ENCODE results near the gene SMAD5.

The SMAD5 gene

GRCh38 chr5:136212252-136212721 is 79.6 kb downstream of the SMAD5 start:
- in situ Hi-C loops (cut with MboI; ENCODE audit: low sequenced_read_pairs) = loop anchor here (25.0 kb wide), 1 partner anchor 325 kb away; the partner anchor contains the start of gene IL9

- in situ Hi-C loops (cut with MboI; ENCODE audit: low sequenced_read_pairs) = loop anchor here (25.0 kb wide), 1 partner anchor 327 kb away; the partner anchor contains the start of gene IL9
These were observed 81.4 kb downstream of the SMAD5 start for GRCh38 chr5:136213919-136214493.

GRCh38 chr5:136215812-136216211 is 83.2 kb downstream of the SMAD5 start:
- in situ Hi-C loops (cut with MboI; ENCODE audit: low sequenced_read_pairs) = loop anchor here (25.0 kb wide), 1 partner anchor 329 kb away; the partner anchor contains the start of gene IL9

- in situ Hi-C loops (cut with MboI; ENCODE audit: low sequenced_read_pairs) = loop anchor here (25.0 kb wide), 1 partner anchor 329 kb away; the partner anchor contains the start of gene IL9
These were observed 83.6 kb downstream of the SMAD5 start for GRCh38 chr5:136216230-136216629.

GRCh38 chr5:136221340-136221739 is 88.7 kb downstream of the SMAD5 start:
- in situ Hi-C loops (cut with MboI; ENCODE audit: low sequenced_read_pairs) = loop anchor here (25.0 kb wide), 1 partner anchor 334 kb away; the partner anchor contains the start of gene IL9

- in situ Hi-C loops (cut with MboI; ENCODE audit: low sequenced_read_pairs) = loop anchor here (25.0 kb wide), 1 partner anchor 335 kb away; the partner anchor contains the start of gene IL9
These were observed 90.1 kb downstream of the SMAD5 start for GRCh38 chr5:136222580-136223235.

GRCh38 chr5:136225796-136226195 is 93.2 kb downstream of the SMAD5 start:
- in situ Hi-C loops (cut with MboI; ENCODE audit: low sequenced_read_pairs) = no loop called here

- in situ Hi-C loops (cut with MboI; ENCODE audit: low sequenced_read_pairs) = no loop called here
These were observed 93.8 kb downstream of the SMAD5 start for GRCh38 chr5:136226401-136226800.

- in situ Hi-C loops (cut with MboI; ENCODE audit: low sequenced_read_pairs) = no loop called here
These were observed 95.6 kb downstream of the SMAD5 start for GRCh38 chr5:136228136-136228757.

- in situ Hi-C loops (cut with MboI; ENCODE audit: low sequenced_read_pairs) = no loop called here
These were observed 97.5 kb downstream of the SMAD5 start for GRCh38 chr5:136230176-136230575.

GRCh38 chr5:136232316-136232715 is 99.7 kb downstream of the SMAD5 start:
- in situ Hi-C loops (cut with MboI; ENCODE audit: low sequenced_read_pairs) = no loop called here
